Activated CD8-positive, alpha-beta memory T cell treated with anti-CD3 and anti-CD28 coated beads, Interleukin-2, amount 50 U/mL, for 24 hours (primary cell): Measurements from ENCODE around the gene UACA.
"Not testable (repeated sequence)": the region's sequence is repeated elsewhere in the genome, so short reads cannot be mapped to it uniquely, and the experiment has no call there.

Source experiments
- DNase-seq: peaks from one replicate; pipeline ENCODE4 v3.0.0-alpha.2; 2020; ENCODE audit errors: extremely low read depth

Gene UACA

DNA sequence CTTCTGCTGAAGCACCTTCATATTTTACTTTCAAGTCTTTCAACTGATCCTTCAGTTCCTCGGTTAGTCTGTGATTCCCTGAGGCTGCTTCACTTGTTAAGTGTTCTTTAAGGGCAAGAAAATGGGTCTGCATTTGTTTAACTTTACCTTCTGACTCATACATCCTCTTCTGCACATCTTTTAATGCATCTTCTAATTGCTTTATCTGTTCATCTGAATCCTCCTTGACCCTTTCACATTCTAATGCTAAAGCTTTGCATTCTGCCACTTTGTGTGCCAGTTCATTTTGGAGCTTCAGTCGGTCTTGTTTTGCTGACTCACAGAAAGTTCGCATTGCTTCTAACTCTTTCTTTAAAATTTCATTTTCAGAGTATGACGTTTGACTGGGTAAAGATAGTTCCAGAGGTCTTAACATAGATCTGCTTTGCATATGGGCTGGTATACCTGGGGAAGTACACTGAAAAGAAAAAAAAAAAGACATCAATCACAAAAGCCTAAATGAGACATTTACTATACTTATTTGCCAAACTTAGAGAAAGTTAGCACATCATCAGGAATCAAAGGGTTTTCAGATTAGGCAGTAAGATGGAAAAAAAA, 94.3 kb downstream of the UACA start:
- DNase-seq = no peak

- no peak for DNase-seq
These were observed 97.8 kb downstream of the UACA start for GRCh38 chr15:70665599-70665998.

DNA sequence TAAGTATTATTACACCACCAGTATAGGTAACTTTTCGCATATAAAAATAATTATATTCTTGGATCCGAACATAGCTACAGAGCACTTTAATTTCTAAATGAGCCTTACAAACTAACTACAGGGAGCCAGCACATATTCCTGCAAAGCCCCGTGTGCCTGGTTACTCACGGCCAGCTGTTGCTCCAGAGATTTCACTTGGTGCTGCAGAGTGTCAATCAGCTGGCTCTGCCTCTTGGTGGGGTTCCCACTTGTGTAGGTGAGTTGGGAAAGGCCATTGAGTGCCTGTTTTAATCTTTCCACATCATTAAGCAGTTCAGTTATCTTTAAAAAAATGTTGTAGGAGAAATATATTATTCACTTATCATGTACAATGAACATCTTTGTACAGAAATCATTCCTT, 98.9 kb downstream of the UACA start:
- DNase-seq = no peak

- DNase-seq = not testable (repeated sequence)
These were observed 100.3 kb downstream of the UACA start for GRCh38 chr15:70663069-70663468.

DNA sequence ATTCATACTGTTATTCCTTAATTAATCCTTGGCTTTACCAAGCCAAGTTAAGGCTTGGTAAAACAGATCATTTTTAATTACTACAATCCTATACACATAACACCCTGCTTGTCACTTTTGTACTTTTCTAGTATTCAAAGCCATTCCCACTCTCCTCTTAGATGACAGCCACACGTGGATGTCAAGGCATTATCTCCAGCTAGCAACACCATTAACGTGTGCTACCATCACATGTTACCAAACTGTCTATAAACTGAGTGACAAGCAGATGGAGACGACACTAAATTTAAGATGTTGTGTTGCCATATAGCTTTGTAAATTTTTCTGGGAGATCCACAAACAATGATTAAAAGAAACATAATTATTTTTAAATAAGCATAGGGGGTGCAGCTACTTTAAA, 103.7 kb downstream of the UACA start:
- no peak for DNase-seq

DNA sequence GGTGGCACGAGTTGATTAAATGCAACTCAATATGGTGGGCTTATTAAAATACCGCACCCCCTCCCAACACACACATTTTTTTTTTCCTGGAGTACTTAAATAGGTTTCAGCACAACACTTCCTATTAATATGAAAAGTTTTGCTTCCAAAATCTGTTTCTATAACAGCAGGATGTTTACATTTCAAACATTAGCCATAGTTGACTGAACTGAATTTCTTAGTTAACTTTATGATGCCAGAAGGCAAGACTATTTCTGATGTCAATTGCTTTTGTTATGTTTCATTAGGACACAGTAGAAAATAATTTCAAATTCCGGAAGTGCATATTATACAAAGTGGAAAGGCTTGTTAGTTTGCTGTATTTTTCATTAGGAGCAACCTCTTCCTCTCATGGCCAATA, 104.7 kb downstream of the UACA start:
- no peak for DNase-seq

DNA sequence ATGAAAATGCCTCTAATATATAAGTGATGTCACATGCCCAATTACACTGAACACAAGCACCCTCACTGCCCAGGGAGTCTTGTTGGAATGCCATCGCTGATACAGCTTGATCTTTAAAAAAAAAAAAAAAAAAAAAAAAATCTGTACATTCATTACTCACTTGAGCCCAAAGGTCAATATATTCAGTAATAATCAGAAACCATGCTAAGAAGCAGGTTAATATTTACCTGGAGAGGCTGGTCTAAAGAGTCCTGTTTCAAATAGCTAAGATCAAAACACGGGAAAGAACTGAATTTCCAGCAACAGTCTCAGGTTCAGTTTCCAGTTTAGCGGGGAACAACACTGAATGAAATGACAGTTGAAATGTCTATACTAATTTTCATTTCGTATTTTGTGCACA, 109.9 kb downstream of the UACA start:
- DNase-seq = no peak

DNA sequence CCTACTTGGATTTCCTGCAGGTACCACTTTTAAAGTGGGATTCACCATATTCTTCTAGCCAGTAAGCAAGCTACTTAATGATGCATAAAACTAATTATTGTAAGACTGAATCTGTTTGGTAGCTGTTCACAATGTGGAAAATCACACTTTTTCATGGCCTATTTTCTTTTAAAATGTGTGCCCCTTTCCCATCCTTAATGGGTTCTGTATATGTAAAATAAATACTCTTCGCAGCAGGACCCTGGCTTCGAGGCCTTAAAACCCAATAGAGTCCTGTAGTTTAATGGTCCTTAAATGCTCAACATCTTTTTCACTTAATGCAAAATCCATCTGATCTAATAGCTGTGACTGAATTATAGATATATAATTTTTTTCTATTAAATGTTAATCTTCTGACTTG, 111.0 kb downstream of the UACA start:
- DNase-seq = no peak

DNA sequence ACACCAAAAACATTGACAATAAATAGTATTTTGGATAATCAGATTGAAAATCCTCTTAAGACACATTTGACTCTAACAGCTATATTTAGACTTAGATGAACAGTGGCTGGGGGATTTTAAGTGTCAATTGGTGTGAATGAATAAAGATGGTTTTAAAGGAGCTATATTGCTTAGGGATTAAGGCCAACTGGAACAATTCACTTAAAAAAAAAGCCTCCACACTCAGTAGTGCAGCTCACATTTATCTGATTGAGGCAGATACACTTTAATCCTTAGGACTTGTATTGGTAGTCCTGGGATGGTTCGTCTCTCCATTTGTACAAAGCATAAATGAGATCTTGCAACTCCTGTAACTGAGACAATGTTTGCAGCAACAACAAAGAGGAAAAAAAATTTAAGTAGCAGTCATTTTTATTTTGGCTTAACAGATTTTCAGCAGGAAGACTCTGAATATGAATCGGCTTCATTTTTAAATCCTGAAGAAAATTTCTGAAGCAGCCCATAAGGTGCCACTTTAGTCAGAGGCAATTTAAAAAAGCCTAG, 112.0 kb downstream of the UACA start:
- no peak for DNase-seq

- DNase-seq = no peak
These were observed 112.6 kb downstream of the UACA start for GRCh38 chr15:70650567-70651302.

DNA sequence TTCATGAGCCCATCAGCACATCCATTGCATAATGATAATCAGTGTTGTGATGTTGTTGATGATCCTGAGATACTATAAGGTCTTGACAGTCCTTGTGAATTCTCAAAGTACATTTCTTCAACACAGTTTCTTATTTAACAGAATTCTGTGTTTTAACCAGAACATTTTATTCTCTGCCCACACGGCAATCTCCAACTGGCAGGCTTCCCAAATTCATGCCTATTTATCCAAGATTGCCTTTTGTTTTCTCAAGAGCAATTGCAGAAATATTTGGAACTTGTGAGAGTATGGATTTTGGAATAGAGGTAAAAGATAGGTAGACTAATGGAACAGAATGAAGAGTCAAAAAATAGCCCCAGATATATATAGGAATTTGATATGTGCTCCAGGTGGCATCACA, 116.0 kb downstream of the UACA start:
- DNase-seq = no peak

DNA sequence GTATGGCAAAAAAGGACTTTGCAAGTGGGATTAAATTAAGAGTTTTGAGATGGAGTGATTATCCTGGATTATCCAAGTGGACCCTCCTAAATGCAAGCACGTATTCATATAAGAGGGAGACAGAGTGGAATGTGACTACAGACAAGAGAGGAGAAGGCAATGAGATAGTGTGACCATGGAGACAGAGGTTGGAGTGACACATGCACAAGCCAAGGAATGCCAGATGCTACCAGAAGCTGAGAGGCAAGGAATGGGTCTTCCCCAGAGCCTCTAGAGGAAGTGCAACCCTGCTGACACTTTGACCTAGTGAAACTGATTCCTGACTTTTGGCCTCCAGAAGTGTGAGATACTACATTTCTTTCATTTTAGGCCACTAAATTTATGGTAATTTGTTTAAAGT, 117.2 kb downstream of the UACA start:
- DNase-seq = no peak

- no peak for DNase-seq
These were observed 119.6 kb downstream of the UACA start for GRCh38 chr15:70643783-70644125.

- DNase-seq = no peak
These were observed 120.1 kb downstream of the UACA start for GRCh38 chr15:70643106-70643782.

- no peak for DNase-seq
These were observed 126.7 kb downstream of the UACA start for GRCh38 chr15:70636540-70637165.

DNA sequence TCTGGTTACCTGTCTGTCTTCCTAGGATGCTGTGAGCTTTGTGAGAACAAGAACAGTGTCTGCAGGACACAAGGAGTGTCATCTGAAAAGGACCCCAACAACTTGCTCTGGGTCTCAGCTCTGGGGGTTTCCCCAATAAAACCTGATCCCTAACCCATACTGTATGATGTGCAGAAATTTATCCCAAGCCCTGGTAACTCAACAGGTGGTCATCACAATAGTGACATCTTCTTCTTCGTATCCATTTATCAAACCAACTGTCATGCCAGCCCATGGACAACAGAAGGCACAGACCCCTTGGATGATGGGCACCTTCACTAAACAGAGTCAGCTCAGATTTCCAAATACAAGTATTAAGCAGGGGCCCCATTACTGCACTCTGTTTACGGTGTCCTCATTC, 127.5 kb downstream of the UACA start:
- no peak for DNase-seq

- no peak for DNase-seq
These were observed 129.4 kb downstream of the UACA start for GRCh38 chr15:70633991-70634390.

DNA sequence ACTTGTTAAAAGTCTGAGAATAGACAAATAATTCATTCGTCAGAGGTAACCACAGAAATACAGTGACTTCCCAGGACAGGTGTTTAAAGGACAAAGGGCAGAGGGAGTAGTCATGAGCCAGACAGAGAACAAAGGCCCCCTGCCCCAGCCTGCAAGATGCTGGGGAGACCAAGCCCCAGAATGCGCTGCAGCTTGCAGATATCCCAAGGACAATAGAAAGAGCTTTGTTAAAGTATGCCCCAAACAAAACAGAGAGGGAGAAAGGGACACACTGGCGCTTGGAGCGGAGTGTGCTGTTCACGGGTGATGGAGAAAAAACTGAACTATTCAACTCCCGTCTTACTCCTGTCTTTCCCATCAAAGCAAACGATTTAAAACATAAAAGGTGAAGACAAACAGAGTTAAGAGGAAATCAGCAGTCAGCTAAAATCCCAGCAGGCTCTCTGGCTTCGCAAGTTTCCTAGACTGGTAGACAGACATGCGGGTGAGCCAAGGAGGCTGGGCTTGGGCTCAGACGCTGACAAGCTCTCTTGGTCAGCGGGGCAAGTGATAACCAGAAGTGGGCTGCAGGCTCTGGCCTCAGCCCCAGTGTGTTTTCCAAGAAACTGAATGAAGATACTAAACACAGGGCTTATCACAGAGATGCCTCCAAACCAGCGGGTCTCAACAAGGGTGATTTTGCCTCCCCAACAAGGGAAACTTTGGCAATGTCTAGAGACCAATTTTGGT, 130.1 kb downstream of the UACA start:
- DNase-seq = no peak

DNA sequence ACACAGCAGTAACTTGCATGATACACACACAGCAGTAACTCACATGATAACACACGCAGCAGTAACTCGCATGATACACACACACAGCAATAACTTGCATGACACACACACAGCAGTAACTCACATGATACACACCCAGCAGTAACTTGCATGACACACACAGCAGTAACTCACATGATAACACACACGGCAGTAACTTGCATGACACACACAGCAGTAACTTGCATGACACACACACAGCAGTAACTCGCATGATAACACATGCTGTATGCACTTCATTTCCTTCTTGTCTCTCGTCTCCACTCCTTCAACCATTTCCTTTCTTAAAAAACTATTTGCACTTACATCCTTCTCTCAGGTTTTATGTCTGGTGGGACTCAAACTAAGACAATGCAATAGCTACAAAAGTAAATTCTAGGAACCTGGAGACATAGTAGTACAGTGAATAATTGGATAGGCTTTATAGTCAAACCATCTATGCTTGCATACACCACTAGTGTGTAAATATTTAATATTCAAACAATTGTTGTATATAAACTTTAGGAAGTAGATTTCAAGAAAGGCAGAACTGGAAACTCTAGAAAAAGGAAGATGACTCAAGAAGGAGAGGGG, 130.8 kb downstream of the UACA start:
- no peak for DNase-seq

- DNase-seq = no peak
These were observed 131.3 kb downstream of the UACA start for GRCh38 chr15:70632079-70632478.

DNA sequence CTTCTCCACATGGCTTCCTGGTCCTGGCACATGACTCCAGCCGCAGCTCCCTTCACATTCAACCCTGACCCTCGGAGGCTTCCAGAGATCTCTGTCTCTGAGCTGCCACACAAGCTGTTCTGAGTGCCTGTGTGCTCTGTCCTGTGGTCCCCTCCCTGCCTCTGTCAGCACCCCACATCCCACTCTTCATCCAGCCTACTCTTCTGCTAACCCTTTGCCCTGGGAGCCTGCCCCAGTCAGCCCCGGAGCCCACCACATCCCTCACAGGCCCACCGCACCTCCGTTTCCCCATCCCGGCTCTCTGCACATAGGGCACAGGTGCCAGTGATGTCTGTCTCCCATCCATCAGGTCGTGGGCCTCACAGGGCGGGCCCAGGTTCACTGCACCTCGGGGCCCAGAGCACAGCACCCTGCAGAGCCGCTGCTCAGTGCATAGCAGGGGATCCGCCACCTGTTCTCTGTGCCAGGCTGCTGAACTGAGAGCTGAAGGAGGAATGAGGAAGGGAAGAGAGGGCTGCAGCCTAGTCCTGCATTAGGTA, 133.6 kb downstream of the UACA start:
- DNase-seq = no peak
